Upper lobe of left lung (tissue), 6 donors: ENCODE data around the gene SIRPB2. TPM values are rescaled to one million over a fixed set of nuclear protein-coding genes. Genes with fewer than 3 reads are reported as not detected.

Experiments used
- ATAC-seq, 2 donors: fragments of 200-7000 bp; cut with Tn5 transposase; one replicate each; pipeline ENCODE4 v1.9.1; 2022; ENCODE audit warnings: mild to moderate bottlenecking in 2 of 2, moderate library complexity in 2 of 2; ENCODE audit not compliant: low FRiP score in 2 of 2
- DNase-seq, 2 donors: peaks; one replicate each; pipeline ENCODE4 v3.0.0-alpha.2; 2019 to 2020
- H3K27ac ChIP-seq, 4 donors: fragments of 200-600 bp; sonication (generic); one replicate each; pipeline ENCODE4 v1.5.1; 2016 to 2019
- H3K27me3 ChIP-seq, 4 donors: fragments of 200-600 bp; sonication (generic); one replicate each; pipeline ENCODE4 v1.5.1; 2017 to 2019
- H3K36me3 ChIP-seq, 4 donors: fragments of 200-600 bp; sonication (generic); one replicate each; pipeline ENCODE4 v1.5.1; 2016 to 2019
- H3K4me1 ChIP-seq, 4 donors: fragments of 200-600 bp; sonication (generic); one replicate each; pipeline ENCODE4 v1.5.1; 2018 to 2019
- H3K4me3 ChIP-seq, 4 donors: fragments of 200-600 bp; sonication (generic); one replicate each; pipeline ENCODE4 v1.5.1; 2017 to 2019; ENCODE audit warnings: mild to moderate bottlenecking in 2 of 4, moderate library complexity in 1 of 4
- H3K9me3 ChIP-seq, 4 donors: fragments of 200-600 bp; sonication (generic); one replicate each; pipeline ENCODE4 v1.5.1; 2018 to 2019
- EP300 ChIP-seq, 4 donors: sonication (generic); formaldehyde crosslinking; IDR thresholded peaks; one replicate each; pipeline ENCODE4 v1.5.1; 2017; ENCODE audit warnings: antibody characterized with exemption in 4 of 4, control low read depth in 2 of 4
- POLR2A ChIP-seq, 4 donors: fragments of 450-650 bp; IDR thresholded peaks; one replicate each; pipeline ENCODE4 v1.5.1; 2016 to 2017; ENCODE audit warnings: antibody characterized with exemption in 4 of 4, mild to moderate bottlenecking in 2 of 4
- POLR2AphosphoS5 ChIP-seq, 2 donors: sonication (generic); formaldehyde crosslinking; IDR thresholded peaks; one replicate each; pipeline ENCODE4 v1.5.1; 2017; ENCODE audit warnings: antibody characterized with exemption in 2 of 2
- WGBS, 2 donors: methylation state at CpG; one replicate each; pipeline ENCODE4 v1.1.5; 2017 to 2018; 5-methylcytosine and 5-hydroxymethylcytosine counted together
- total RNA-seq, 6 donors: library from RNA; depleted of rRNA in 4 of 6; stranded (reverse); fragments of >200 nt in 4 of 6; gene quantifications; one replicate each; pipeline versions ENCODE4 v1.1.0 to v1.2.1, GENCODE V29; 2016 to 2021
- TF ChIP-seq, protein P1 (sequence below), 6 experiments: fragments of 450-650 bp in 4 of 6; fragments of 200-600 bp in 2 of 6; sonication (generic) in 2 of 6; IDR thresholded peaks; one replicate each; pipeline ENCODE4 v1.5.1; 2016 to 2019; ENCODE audit warnings: antibody characterized with exemption in 6 of 6
- donor health status: DM: no; HTN: no; CAD: no; lungs with moderate emphysema.
- donor health status: DM: no; HTN: yes; CAD: no; lungs with severe emphysema.

SIRPB2 gene
- total RNA-seq, 6 donors from 2014 or later: 12.1 to 59.7 (median 23.8) TPM

DNA sequence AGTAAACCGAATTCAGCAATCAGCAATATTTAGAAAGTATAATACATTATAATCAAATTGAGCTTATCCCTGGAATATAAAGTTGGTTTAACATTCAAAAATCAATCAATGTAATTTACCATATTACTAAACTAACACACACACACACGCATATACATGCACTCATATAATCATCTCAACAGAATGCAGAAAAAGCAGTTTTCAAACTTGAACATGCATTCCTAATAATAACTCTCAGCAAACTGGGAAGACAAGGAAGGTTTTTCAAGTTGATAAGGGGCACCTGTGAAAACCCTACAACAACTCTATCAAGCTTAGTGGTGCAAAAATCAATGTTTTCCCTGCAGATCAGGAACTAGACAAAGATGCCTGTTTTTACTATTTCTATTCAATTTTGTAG is 4.7 kb downstream of the SIRPB2 start:
- no peak overlapping the region for H3K4me3 ChIP-seq
- TF ChIP-seq POLR2A (IDR thresholded peaks at IDR 0.05): no peak
- TF ChIP-seq, protein P1, sequence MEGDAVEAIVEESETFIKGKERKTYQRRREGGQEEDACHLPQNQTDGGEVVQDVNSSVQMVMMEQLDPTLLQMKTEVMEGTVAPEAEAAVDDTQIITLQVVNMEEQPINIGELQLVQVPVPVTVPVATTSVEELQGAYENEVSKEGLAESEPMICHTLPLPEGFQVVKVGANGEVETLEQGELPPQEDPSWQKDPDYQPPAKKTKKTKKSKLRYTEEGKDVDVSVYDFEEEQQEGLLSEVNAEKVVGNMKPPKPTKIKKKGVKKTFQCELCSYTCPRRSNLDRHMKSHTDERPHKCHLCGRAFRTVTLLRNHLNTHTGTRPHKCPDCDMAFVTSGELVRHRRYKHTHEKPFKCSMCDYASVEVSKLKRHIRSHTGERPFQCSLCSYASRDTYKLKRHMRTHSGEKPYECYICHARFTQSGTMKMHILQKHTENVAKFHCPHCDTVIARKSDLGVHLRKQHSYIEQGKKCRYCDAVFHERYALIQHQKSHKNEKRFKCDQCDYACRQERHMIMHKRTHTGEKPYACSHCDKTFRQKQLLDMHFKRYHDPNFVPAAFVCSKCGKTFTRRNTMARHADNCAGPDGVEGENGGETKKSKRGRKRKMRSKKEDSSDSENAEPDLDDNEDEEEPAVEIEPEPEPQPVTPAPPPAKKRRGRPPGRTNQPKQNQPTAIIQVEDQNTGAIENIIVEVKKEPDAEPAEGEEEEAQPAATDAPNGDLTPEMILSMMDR (IDR thresholded peaks at IDR 0.05): no peak
- TF ChIP-seq EP300 (IDR thresholded peaks at IDR 0.05): no peak
- TF ChIP-seq POLR2AphosphoS5 (IDR thresholded peaks at IDR 0.05): no peak
- peaks cover 0 to 6% (median under 1%) of the 10 kb centered on the region in 4 donors for H3K4me1 ChIP-seq
- no peak overlapping the region for H3K27ac ChIP-seq
- no peaks in the 10 kb centered on the region for H3K27me3 ChIP-seq
- ATAC-seq (no peak), DNase-seq (no peak)
- H3K9me3 ChIP-seq: no peaks in the 10 kb centered on the region
- 90 to 96% methylated on average over 2 of the region's 2 CpGs for WGBS, 2 donors
- H3K36me3 ChIP-seq: no peaks in the 10 kb centered on the region

DNA sequence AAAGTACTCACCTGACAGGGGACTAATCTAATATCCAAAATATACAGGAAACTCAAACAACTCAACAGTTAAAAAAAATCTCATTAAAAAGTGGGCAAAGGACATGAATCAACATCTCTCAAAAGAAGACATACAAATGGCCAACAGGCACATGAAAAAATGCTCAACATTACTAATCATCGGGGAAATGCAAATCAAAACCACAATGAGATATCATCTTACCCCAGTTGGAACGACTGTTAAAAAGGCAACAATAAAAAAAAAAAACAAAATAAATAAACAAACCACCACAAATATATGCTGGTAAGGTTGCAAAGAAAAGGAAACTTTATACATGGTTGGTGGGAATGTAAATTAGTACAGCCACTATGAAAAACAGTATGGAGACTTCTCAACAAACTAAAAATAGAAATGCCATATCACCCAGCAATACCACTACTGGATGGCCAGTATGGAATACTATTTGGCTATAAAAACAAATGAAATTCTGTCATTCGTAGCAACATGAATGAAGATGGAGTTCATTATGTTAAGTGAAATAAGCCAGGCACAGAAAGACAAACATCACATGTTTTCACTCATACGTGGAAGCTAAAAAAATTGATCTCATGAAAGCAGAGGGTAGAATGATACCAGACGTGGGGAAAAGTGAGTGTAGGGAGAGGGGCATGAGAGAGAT is 6.6 kb downstream of the SIRPB2 start:
- DNase-seq: no peak
- no peaks in the 10 kb centered on the region for H3K4me1 ChIP-seq
- H3K36me3 ChIP-seq: peaks cover 0 to 3% (median 0%) of the 10 kb centered on the region in 4 donors
- H3K4me3 ChIP-seq: no peak overlapping the region
- H3K27me3 ChIP-seq: no peaks in the 10 kb centered on the region
- 50 to 53% methylated on average over 5 of the region's 5 CpGs for WGBS, 2 donors
- no peaks in the 10 kb centered on the region for H3K9me3 ChIP-seq
- TF ChIP-seq, protein P1 (IDR thresholded peaks at IDR 0.05): no peak
- no peak for TF ChIP-seq POLR2AphosphoS5 (IDR thresholded peaks at IDR 0.05)
- no peak for TF ChIP-seq POLR2A (IDR thresholded peaks at IDR 0.05)
- TF ChIP-seq EP300 (IDR thresholded peaks at IDR 0.05): no peak
- ATAC-seq: no peak
- H3K27ac ChIP-seq: no peak overlapping the region

DNA sequence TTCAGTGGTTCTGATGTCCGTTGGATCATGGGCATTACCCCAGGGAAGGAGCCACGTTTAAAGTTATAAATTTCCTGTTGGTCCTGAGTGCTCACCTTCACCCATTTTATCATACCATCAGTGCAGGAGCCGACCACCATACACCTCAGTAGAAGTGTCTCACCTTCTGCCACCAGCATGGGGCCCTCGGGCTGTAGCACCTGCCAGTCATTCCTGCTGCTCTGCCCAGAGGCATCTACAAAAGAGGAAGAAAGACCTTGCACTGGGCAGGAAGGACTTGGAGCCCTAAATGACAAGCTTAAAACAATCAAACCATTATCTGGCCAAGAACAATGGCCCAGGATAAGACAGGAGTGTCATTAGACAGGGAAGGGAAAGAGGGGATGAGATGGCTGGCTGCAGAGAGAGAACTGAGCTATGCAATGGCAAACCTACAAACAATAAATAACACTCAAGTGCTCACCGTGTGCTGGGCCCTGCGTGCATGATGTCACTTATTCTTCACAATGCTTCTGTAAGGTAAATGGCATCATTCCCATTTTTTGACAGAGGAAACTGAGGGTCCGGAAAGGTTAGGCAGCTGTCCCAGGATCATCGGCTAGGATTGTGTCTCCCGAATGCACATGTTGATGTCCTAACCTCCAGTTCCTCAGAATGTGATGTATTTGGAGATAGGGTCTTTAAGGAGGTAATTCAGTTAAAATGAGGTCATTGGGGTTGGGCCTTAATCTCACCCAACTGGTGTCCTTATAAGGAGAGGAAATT is 11.2 kb downstream of the SIRPB2 start:
- no peaks in the 10 kb centered on the region for H3K27me3 ChIP-seq
- H3K4me1 ChIP-seq: no peaks in the 10 kb centered on the region
- no peak for TF ChIP-seq POLR2A (IDR thresholded peaks at IDR 0.05)
- TF ChIP-seq, protein P1 (IDR thresholded peaks at IDR 0.05): no peak
- no peak for TF ChIP-seq POLR2AphosphoS5 (IDR thresholded peaks at IDR 0.05)
- no peak for TF ChIP-seq EP300 (IDR thresholded peaks at IDR 0.05)
- peaks cover 0 to 3% (median 0%) of the 10 kb centered on the region in 4 donors for H3K36me3 ChIP-seq
- H3K4me3 ChIP-seq: no peak overlapping the region
- 63 to 64% methylated on average over 9 of the region's 9 CpGs for WGBS, 2 donors
- no peaks in the 10 kb centered on the region for H3K9me3 ChIP-seq
- no peak overlapping the region for H3K27ac ChIP-seq
- ATAC-seq: no peak
- no peak for DNase-seq

DNA sequence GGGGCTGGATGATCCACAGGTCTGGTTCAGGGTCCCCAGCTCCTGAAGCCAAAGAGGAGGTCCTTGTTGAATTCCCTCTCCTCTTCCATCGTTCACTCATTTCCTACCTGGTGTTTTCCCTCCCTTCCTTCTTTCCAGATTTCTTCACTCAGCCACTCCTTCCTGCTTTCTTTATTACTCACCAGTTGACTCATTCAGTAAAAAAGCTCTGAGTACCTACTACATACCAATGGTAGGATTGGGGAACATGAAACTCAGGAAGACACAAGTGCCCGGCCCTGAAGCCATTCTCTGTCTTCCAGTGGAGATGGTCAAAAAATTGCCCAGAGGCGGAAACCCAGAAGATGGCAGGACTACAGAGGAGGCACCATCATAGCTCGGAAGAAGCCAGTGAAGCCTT is 12.7 kb downstream of the SIRPB2 start:
- Histone ChIP-seq H3K27me3 (no peaks in the 10 kb centered on the region), H3K27ac (no peak overlapping the region), H3K4me3 (no peak overlapping the region), H3K36me3 (peaks cover 0 to 3% (median 0%) of the 10 kb centered on the region in 4 donors), H3K4me1 (no peaks in the 10 kb centered on the region), H3K9me3 (no peaks in the 10 kb centered on the region)
- WGBS, 2 donors: 76% methylated on average over 4 of the region's 4 CpGs
- TF ChIP-seq EP300 (IDR thresholded peaks at IDR 0.05) (no peak), POLR2A (IDR thresholded peaks at IDR 0.05) (no peak), POLR2AphosphoS5 (IDR thresholded peaks at IDR 0.05) (no peak)
- DNase-seq (no peak), ATAC-seq (no peak)

DNA sequence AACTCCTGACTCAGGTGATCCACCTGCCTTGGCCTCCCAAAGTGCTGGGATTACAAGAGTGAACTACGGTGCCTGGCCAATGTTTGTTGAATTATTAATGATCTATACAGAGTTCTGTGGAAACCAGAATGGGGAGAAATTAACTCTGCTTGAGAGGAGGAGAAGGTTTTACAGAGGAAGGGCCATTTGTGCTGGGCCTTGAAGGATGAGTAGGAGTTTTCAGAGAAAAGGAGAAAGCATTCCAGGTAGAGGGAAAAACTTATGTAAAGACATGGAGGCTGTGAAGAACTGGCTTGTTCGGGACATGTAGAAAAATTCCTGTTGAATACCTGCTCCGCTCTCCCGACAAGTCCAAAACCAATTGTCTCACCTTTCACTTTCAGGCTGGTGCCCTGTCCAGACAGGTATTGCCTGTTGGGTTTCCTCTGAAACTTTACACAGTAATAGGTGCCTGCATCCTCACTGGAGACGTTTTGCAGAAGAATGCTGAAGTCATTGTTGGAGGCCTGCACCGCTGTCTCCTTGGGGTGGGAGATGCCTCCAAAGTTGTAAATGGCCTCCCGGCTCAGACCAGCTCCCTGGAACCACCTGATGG is 13.2 kb downstream of the SIRPB2 start:
- no peaks in the 10 kb centered on the region for H3K4me1 ChIP-seq
- H3K27me3 ChIP-seq: no peaks in the 10 kb centered on the region
- H3K4me3 ChIP-seq: no peak overlapping the region
- no peak for TF ChIP-seq POLR2AphosphoS5 (IDR thresholded peaks at IDR 0.05)
- TF ChIP-seq, protein P1 (IDR thresholded peaks at IDR 0.05): no peak
- no peak for TF ChIP-seq EP300 (IDR thresholded peaks at IDR 0.05)
- TF ChIP-seq POLR2A (IDR thresholded peaks at IDR 0.05): no peak
- DNase-seq (no peak), ATAC-seq (no peak)
- 81 to 89% methylated on average over 7 of the region's 7 CpGs for WGBS, 2 donors
- peaks cover 0 to 3% (median 0%) of the 10 kb centered on the region in 4 donors for H3K36me3 ChIP-seq
- H3K9me3 ChIP-seq: no peaks in the 10 kb centered on the region
- H3K27ac ChIP-seq: no peak overlapping the region
